Natural killer cell (primary cell): Measurements from ENCODE around the gene CTIF. TPM values are rescaled to one million over a fixed set of nuclear protein-coding genes. Genes with fewer than 3 reads are reported as not detected.

ENCODE experiments used
- ATAC-seq, 3 donors: fragments of 150-1000 bp in 2 of 3; fragments of 200-7000 bp in 1 of 3; cut with Tn5 transposase; 1 replicate in 1 of 3; 2 replicates in 2 of 3; pipeline ENCODE4 v1.10.0; 2021; ENCODE audit warnings: mild to moderate bottlenecking in 2 of 3, moderate library complexity in 2 of 3
- DNase-seq, 2 donors: peaks; one replicate each; pipeline versions ENCODE4 v3.0.0 to v3.0.0-alpha.2; 2013 to 2021; ENCODE audit warnings: mixed read lengths in 1 of 2
- H3K27ac ChIP-seq: one replicate; pipeline ENCODE4 v1.5.1; 2013; ENCODE audit warnings: mild to moderate bottlenecking, low read length
- H3K27me3 ChIP-seq: one replicate; pipeline ENCODE4 v1.6.1; 2013; ENCODE audit warnings: low read length; ENCODE audit not compliant: control insufficient read depth, insufficient read depth
- H3K36me3 ChIP-seq: one replicate; pipeline ENCODE4 v1.6.1; 2013; ENCODE audit warnings: low read length; ENCODE audit not compliant: control insufficient read depth, insufficient read depth
- H3K4me1 ChIP-seq: one replicate; pipeline ENCODE4 v1.6.1; 2013; ENCODE audit warnings: low read length; ENCODE audit not compliant: control insufficient read depth, insufficient read depth
- H3K4me3 ChIP-seq: one replicate; pipeline ENCODE4 v1.5.1; 2013; ENCODE audit warnings: low read length
- H3K9me3 ChIP-seq: one replicate; pipeline ENCODE4 v1.6.1; 2013; ENCODE audit warnings: low read length; ENCODE audit not compliant: control insufficient read depth, insufficient read depth
- H3K27ac Mint-ChIP-seq, 2 donors: one replicate each; pipeline ENCODE4 v1.8.0; 2022; ENCODE audit warnings: mild to moderate bottlenecking in 2 of 2, mixed read lengths in 2 of 2, moderate library complexity in 1 of 2
- H3K27me3 Mint-ChIP-seq, 2 donors: one replicate each; pipeline ENCODE4 v1.8.0; 2022; ENCODE audit warnings: low read depth in 2 of 2, mixed read lengths in 2 of 2
- H3K36me3 Mint-ChIP-seq: one replicate; pipeline ENCODE4 v1.8.0; 2022; ENCODE audit warnings: mixed read lengths
- H3K4me1 Mint-ChIP-seq, 2 donors: one replicate each; pipeline ENCODE4 v1.8.0; 2022; ENCODE audit warnings: mixed read lengths in 2 of 2
- H3K4me3 Mint-ChIP-seq: one replicate; pipeline ENCODE4 v1.8.0; 2022; ENCODE audit warnings: mild to moderate bottlenecking, moderate library complexity, mixed read lengths
- H3K9me3 Mint-ChIP-seq, 2 donors: one replicate each; pipeline ENCODE4 v1.8.0; 2022; ENCODE audit warnings: mixed read lengths in 2 of 2
- CTCF ChIP-seq: fragments of 200-600 bp; IDR thresholded peaks from one replicate; pipeline ENCODE4 v1.8.0; 2022; ENCODE audit warnings: antibody characterized with exemption
- WGBS: methylation state at CpG from one replicate; pipeline ENCODE4 v1.1.7; 2013; ENCODE audit warnings: missing lambda C conversion rate; ENCODE audit not compliant: insufficient coverage; 5-methylcytosine and 5-hydroxymethylcytosine counted together
- intact Hi-C: fragments of 100-400 bp; cut with micrococcal nuclease; formaldehyde crosslinking; loops from one replicate; pipeline ENCODE4 v1.14.2; 2022
- total RNA-seq, 4 donors: library from RNA; stranded (reverse); fragments of 120-200 nt in 1 of 4; gene quantifications; one replicate each; pipeline versions ENCODE4 v1.2.3 to v1.2.4, GENCODE V29; 2013 to 2022

CTIF gene
- total RNA-seq, 3 donors from 2014 or later (not counting 1 experiment from before 2014, with no cell fraction given) = 6.9 to 10.2 (median 8.2) TPM

- H3K27me3 ChIP-seq = no peaks in the 10 kb centered on the region
- WGBS = 92% methylated on average over 8 of the region's 8 CpGs
- H3K27me3 Mint-ChIP-seq = no peaks in the 10 kb centered on the region
- intact Hi-C loops = no loop called here
- H3K4me3 ChIP-seq = no peak overlapping the region
- no peaks in the 10 kb centered on the region for H3K36me3 ChIP-seq
- ATAC-seq (no peak), DNase-seq (no peak)
- H3K9me3 ChIP-seq = no peaks in the 10 kb centered on the region
- H3K4me3 Mint-ChIP-seq = no peak overlapping the region
- H3K27ac Mint-ChIP-seq = no peak overlapping the region
- H3K9me3 Mint-ChIP-seq = no peaks in the 10 kb centered on the region
- no peaks in the 10 kb centered on the region for H3K36me3 Mint-ChIP-seq
- no peak overlapping the region for H3K27ac ChIP-seq
- TF ChIP-seq CTCF = no peak
- H3K4me1 ChIP-seq = no peaks in the 10 kb centered on the region
- no peaks in the 10 kb centered on the region for H3K4me1 Mint-ChIP-seq
Observed at GRCh38 chr18:48621240-48621639, 82.4 kb downstream of the CTIF start.

GRCh38 chr18:48621815-48622555, 83.2 kb downstream of the CTIF start:
- no peak for DNase-seq
- intact Hi-C loops = no loop called here
- Mint-ChIP-seq H3K4me3 (no peak overlapping the region), H3K9me3 (no peaks in the 10 kb centered on the region), H3K27ac (no peak overlapping the region), H3K4me1 (no peaks in the 10 kb centered on the region), H3K27me3 (no peaks in the 10 kb centered on the region), H3K36me3 (no peaks in the 10 kb centered on the region)
- Histone ChIP-seq H3K27me3 (no peaks in the 10 kb centered on the region), H3K27ac (no peak overlapping the region), H3K36me3 (no peaks in the 10 kb centered on the region), H3K4me1 (no peaks in the 10 kb centered on the region), H3K4me3 (no peak overlapping the region), H3K9me3 (no peaks in the 10 kb centered on the region)
- no peak for ATAC-seq
- TF ChIP-seq CTCF = no peak
- WGBS = 78% methylated on average over 10 of the region's 11 CpGs

DNA sequence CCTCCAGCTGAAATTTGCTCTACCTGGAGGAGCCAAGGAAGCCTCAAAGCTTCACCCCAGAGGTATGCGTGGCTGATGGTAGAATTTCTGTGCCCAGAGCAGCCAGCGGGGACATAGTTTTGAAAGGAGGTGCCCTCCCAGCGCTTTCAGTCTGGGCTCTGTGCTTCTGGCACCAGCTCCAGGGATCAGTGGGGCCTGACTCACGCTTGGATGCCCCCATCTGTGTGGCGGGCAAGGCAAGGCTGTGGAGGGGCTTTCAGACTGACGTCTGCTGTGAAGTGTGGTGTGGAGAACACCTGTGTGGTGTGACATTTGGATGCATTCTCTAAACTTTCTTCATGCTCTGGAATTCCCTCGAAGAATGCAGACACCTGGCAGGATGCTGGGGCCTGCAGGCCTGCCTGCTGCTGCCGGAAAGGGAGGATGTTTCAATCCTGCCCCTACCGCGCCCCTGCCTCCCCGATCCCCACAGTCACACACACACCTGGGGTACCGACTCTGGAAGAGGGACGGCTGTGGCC, 84.1 kb downstream of the CTIF start:
- Histone ChIP-seq H3K27ac (no peak overlapping the region), H3K9me3 (no peaks in the 10 kb centered on the region), H3K27me3 (no peaks in the 10 kb centered on the region), H3K36me3 (no peaks in the 10 kb centered on the region), H3K4me1 (no peaks in the 10 kb centered on the region), H3K4me3 (no peak overlapping the region)
- H3K36me3 Mint-ChIP-seq = no peaks in the 10 kb centered on the region
- 79% methylated on average over 11 of the region's 13 CpGs for WGBS
- H3K27ac Mint-ChIP-seq = no peak overlapping the region
- no peaks in the 10 kb centered on the region for H3K4me1 Mint-ChIP-seq
- no peaks in the 10 kb centered on the region for H3K27me3 Mint-ChIP-seq
- DNase-seq (no peak), ATAC-seq (no peak)
- no peak for TF ChIP-seq CTCF
- intact Hi-C loops = no loop called here
- H3K9me3 Mint-ChIP-seq = no peaks in the 10 kb centered on the region
- no peak overlapping the region for H3K4me3 Mint-ChIP-seq
